GM12874 (cell line): Measurements from ENCODE around the gene SIRPD.

ENCODE experiments used
- CTCF ChIP-seq: IDR thresholded peaks from 2 replicates; pipeline ENCODE4 v1.5.1; 2011; ENCODE audit warnings: low read depth, mild to moderate bottlenecking, control low read depth, low read length, moderate library complexity; ENCODE audit not compliant: insufficient read depth

The SIRPD gene

GRCh38 chr20:1491281-1491840 lies 66.1 kb downstream of the SIRPD start, which contains the start of gene SIRPB2:
TSS of gene SIRPB2 (minus strand) at chr20:1491420. CDS start at chr20:1491359, 61 bp downstream.
- no peak for TF ChIP-seq CTCF

GRCh38 chr20:1490643-1491195 lies 66.8 kb downstream of the SIRPD start:
- no peak for TF ChIP-seq CTCF

- no peak for TF ChIP-seq CTCF
Measured at GRCh38 chr20:1489764-1490436, 67.6 kb downstream of the SIRPD start.

GRCh38 chr20:1489325-1489724 lies 68.2 kb downstream of the SIRPD start:
- no peak for TF ChIP-seq CTCF

GRCh38 chr20:1486566-1486965 lies 70.9 kb downstream of the SIRPD start:
- TF ChIP-seq CTCF = no peak

GRCh38 chr20:1484438-1485116 lies 72.9 kb downstream of the SIRPD start:
- no peak for TF ChIP-seq CTCF
